K562 (cell line): ENCODE measurements around the gene PSMD8. TPM values are rescaled to one million over a fixed set of nuclear protein-coding genes. Genes with fewer than 3 reads are reported as not detected.
A peak's percentile ranks its signal among the peaks of the same experiment; 100 is the strongest.

Source experiments
- ATAC-seq: fragments of 200-7000 bp; cut with Tn5 transposase; 3 replicates; pipeline ENCODE4 v1.9.1; 2020; ENCODE audit warnings: moderate library complexity
- BruUV-seq: library from RNA; stranded (reverse); fragments of 400-500 nt; replicated peaks from 2 replicates; lab custom pipeline; 2021; lab: Mats Ljungman, UMichigan
- CTCF ChIA-PET: fragments of 300-600 bp; formaldehyde crosslinking; extraction: SDS; loops from one replicate; lab custom pipeline; 2021; ENCODE audit warnings: low intra/inter-chr PET ratio; lab: Yijun Ruan, JAX
- POLR2A ChIA-PET: fragments of 300-600, 350-650 bp; sonication (Branson Sonifier 250); formaldehyde crosslinking; extraction: SDS; loops from one replicate; lab custom pipeline; 2021; ENCODE audit warnings: antibody characterized with exemption, inconsistent platforms; lab: Yijun Ruan, JAX
- DNase-seq, 4 experiments: peaks; one replicate each; pipeline versions ENCODE4 v3.0.0 to v3.0.0-alpha.2; 2011 to 2018; ENCODE audit warnings: low spot score in 3 of 4, mixed read lengths in 3 of 4; ENCODE audit errors: extremely low read depth in 1 of 4
- FAIRE-seq: peaks from 2 replicates; lab custom pipeline; 2011; peaks lifted over from hg19 to GRCh38; lab: Jason Lieb, UNC
- H2AFZ ChIP-seq: 2 replicates; pipeline ENCODE4 v1.6.0; 2011; ENCODE audit warnings: low read depth, low read length, control low read depth, inconsistent platforms
- H3K27ac ChIP-seq: fragments of 200-600 bp; 3 replicates; pipeline ENCODE4 v1.8.0; 2011; ENCODE audit warnings: low read depth, mild to moderate bottlenecking, control low read depth, inconsistent platforms, low read length, moderate library complexity, mixed read lengths; ENCODE audit errors: extremely low read depth
- H3K27me3 ChIP-seq, 2 experiments: fragments of 300-600 bp in 1 of 2; 2 replicates in 1 of 2; 3 replicates in 1 of 2; pipeline versions ENCODE4 v1.6.0 to v1.8.0; 2011; ENCODE audit warnings: inconsistent platforms in 2 of 2, low read length in 2 of 2, mild to moderate bottlenecking in 1 of 2, mixed read lengths in 1 of 2, moderate library complexity in 1 of 2; ENCODE audit not compliant: control insufficient read depth in 2 of 2, insufficient read depth in 2 of 2
- H3K36me3 ChIP-seq: fragments of 300-600 bp; 3 replicates; pipeline ENCODE4 v1.8.0; 2011; ENCODE audit warnings: mild to moderate bottlenecking, low read length, inconsistent platforms; ENCODE audit not compliant: control insufficient read depth, insufficient read depth
- H3K4me1 ChIP-seq, 2 experiments: fragments of 200-600 bp in 1 of 2; replicated peaks in 1 of 2; 2 replicates in 1 of 2; 3 replicates in 1 of 2; pipeline versions ENCODE4 v1.5.1 to v1.8.0; 2011; ENCODE audit warnings: inconsistent platforms in 2 of 2, low read length in 2 of 2, mild to moderate bottlenecking in 1 of 2, mixed read lengths in 1 of 2, moderate library complexity in 1 of 2; ENCODE audit not compliant: control insufficient read depth in 2 of 2, insufficient read depth in 2 of 2
- H3K4me2 ChIP-seq: 2 replicates; pipeline ENCODE4 v1.6.1; 2011; ENCODE audit warnings: low read length, control low read depth, inconsistent platforms, mixed read lengths; ENCODE audit not compliant: insufficient read depth
- H3K4me3 ChIP-seq: fragments of 200-600 bp; sonication (generic), shearing (Covaris generic); 2 replicates; pipeline ENCODE4 v1.5.1; 2016; ENCODE audit warnings: control low read depth, inconsistent platforms
- H3K79me2 ChIP-seq: fragments of 200-600 bp; 3 replicates; pipeline ENCODE4 v1.8.0; 2011; ENCODE audit warnings: low read length, inconsistent platforms; ENCODE audit not compliant: control insufficient read depth, insufficient read depth
- H3K9ac ChIP-seq, 2 experiments: 2 replicates each; pipeline versions ENCODE4 v1.6.0 to v1.6.1; 2011; ENCODE audit warnings: low read depth in 2 of 2, low read length in 2 of 2, control low read depth in 1 of 2, inconsistent platforms in 1 of 2, mild to moderate bottlenecking in 1 of 2, mixed read lengths in 1 of 2; ENCODE audit not compliant: insufficient read depth in 1 of 2
- H3K9me1 ChIP-seq: one replicate; pipeline ENCODE4 v1.6.0; 2011; ENCODE audit warnings: inconsistent platforms, mild to moderate bottlenecking, low read length, moderate library complexity; ENCODE audit not compliant: control insufficient read depth, insufficient read depth
- H3K9me3 ChIP-seq: replicated peaks from 2 replicates; pipeline ENCODE4 v1.5.1; 2011; ENCODE audit warnings: low read depth, low read length, inconsistent platforms; ENCODE audit not compliant: control insufficient read depth, insufficient read depth
- H4K20me1 ChIP-seq: replicated peaks from 2 replicates; pipeline ENCODE4 v1.6.1; 2011; ENCODE audit warnings: low read length, inconsistent platforms, mixed read lengths; ENCODE audit not compliant: control insufficient read depth, insufficient read depth
- BCOR ChIP-seq: fragments of 450-650 bp; IDR thresholded peaks from 2 replicates; pipeline ENCODE4 v1.6.1; 2016
- BRD4 ChIP-seq: fragments of 200-600 bp; sonication (generic); IDR thresholded peaks from 2 replicates; pipeline ENCODE4 v1.6.1; 2017; ENCODE audit warnings: inconsistent platforms
- CGGBP1 ChIP-seq: fragments of 250-450 bp; sonication (Bioruptor Pico); IDR thresholded peaks from 2 replicates; pipeline ENCODE4 v1.9.0; 2021; ENCODE audit warnings: mild to moderate bottlenecking
- EZH2 ChIP-seq: IDR thresholded peaks from 2 replicates; pipeline ENCODE4 v1.6.1; 2012; ENCODE audit warnings: low read depth, mild to moderate bottlenecking, inconsistent platforms, low read length, borderline replicate concordance
- FOXJ2 ChIP-seq: fragments of 200-800 bp; sonication (Bioruptor generic); IDR thresholded peaks from 2 replicates; pipeline ENCODE4 v1.6.1; 2016; ENCODE audit warnings: missing genetic modification characterization, missing compliant biosample characterization
- FOXO4 ChIP-seq: fragments of 450-650 bp; formaldehyde crosslinking; IDR thresholded peaks from 2 replicates; pipeline ENCODE4 v1.4.0; 2020; ENCODE audit warnings: mild to moderate bottlenecking, moderate library complexity
- GATAD2B ChIP-seq: fragments of 450-650 bp; IDR thresholded peaks from 2 replicates; pipeline ENCODE4 v1.6.1; 2017; ENCODE audit warnings: mild to moderate bottlenecking, borderline replicate concordance
- NFRKB ChIP-seq: fragments of 450-650 bp; IDR thresholded peaks from 2 replicates; pipeline ENCODE4 v1.6.1; 2016; ENCODE audit warnings: low read depth
- OTX1 ChIP-seq: fragments of 450-650 bp; formaldehyde crosslinking; IDR thresholded peaks from 2 replicates; pipeline ENCODE4 v1.4.0; 2022; ENCODE audit warnings: mild to moderate bottlenecking
- PBX2 ChIP-seq, 2 experiments: IDR thresholded peaks in 1 of 2; conservative IDR thresholded peaks in 1 of 2; 2 replicates each; pipeline ENCODE4 v1.6.1; 2016; ENCODE audit warnings: low read depth in 2 of 2, mild to moderate bottlenecking in 1 of 2, missing compliant biosample characterization in 1 of 2, missing genetic modification characterization in 1 of 2, moderate library complexity in 1 of 2
- POLR2A ChIP-seq: fragments of 450-650 bp; conservative IDR thresholded peaks from 2 replicates; pipeline ENCODE4 v1.6.1; 2016
- SMAD4 ChIP-seq: fragments of 250-450 bp; sonication (Bioruptor Pico); conservative IDR thresholded peaks from 2 replicates; pipeline ENCODE4 v1.8.0; 2021; ENCODE audit warnings: inconsistent platforms, mild to moderate bottlenecking, moderate library complexity
- SOX6 ChIP-seq: fragments of 450-650 bp; IDR thresholded peaks from 2 replicates; pipeline ENCODE4 v1.6.1; 2014; ENCODE audit warnings: mild to moderate bottlenecking
- YBX1 ChIP-seq: fragments of 450-650 bp; IDR thresholded peaks from 2 replicates; pipeline ENCODE4 v1.7.1; 2016; ENCODE audit warnings: mild to moderate bottlenecking
- ZNF408 ChIP-seq: fragments of 250-450 bp; sonication (Bioruptor Pico); IDR thresholded peaks from 2 replicates; pipeline ENCODE4 v1.4.0; 2020; ENCODE audit warnings: low read depth, mild to moderate bottlenecking, moderate library complexity
- WGBS: fragments of 100-300 bp; shearing (Covaris generic); methylation state at CpG from one replicate; pipeline ENCODE4 v1.1.6; 2016; ENCODE audit warnings: low coverage, mixed read lengths; ENCODE audit not compliant: insufficient coverage; ENCODE audit errors: missing lambda C conversion rate; 5-methylcytosine and 5-hydroxymethylcytosine counted together
- in situ Hi-C: fragments of 300-500 bp; cut with MboI; formaldehyde crosslinking; loops from 4 replicates; pipeline ENCODE4 v1.15.0; 2018; ENCODE audit warnings: inconsistent platforms, mixed read lengths
- intact Hi-C: fragments of 100-400 bp; cut with micrococcal nuclease; formaldehyde crosslinking; loops from 2 replicates; pipeline ENCODE4 v1.14.2; 2022
- polyA plus RNA-seq, 8 experiments: library from polyadenylated mRNA; depleted of rRNA in 4 of 8; stranded (reverse) in 5 of 8; unstranded in 3 of 8; fragments of >200 nt; fragmentation: Nextera tagmentation in 2 of 8; fragmentation: Illumina TruSeq in 1 of 8; extraction: Ambion mirVana in 2 of 8; extraction: Trizol in 1 of 8; gene quantifications; 2 replicates each; pipeline versions ENCODE4 v1.2.1 to v1.2.3, GENCODE V29; 2011 to 2014; ENCODE audit warnings: inconsistent platforms in 1 of 8, missing spikeins in 1 of 8
- total RNA-seq, 7 experiments: library from RNA; depleted of rRNA in 6 of 7; stranded (reverse); fragments of >200 nt in 6 of 7; fragmentation: Illumina TruSeq in 2 of 7; extraction: Trizol in 2 of 7; gene quantifications; 2 replicates each; pipeline versions ENCODE4 v1.2.1 to v1.2.3, GENCODE V29; 2011 to 2021; ENCODE audit warnings: low replicate concordance in 1 of 7
- TF ChIP-seq, protein P1 (sequence below): sonication (generic); formaldehyde crosslinking; IDR thresholded peaks from 2 replicates; pipeline ENCODE4 v1.8.1; 2023; ENCODE audit warnings: mild to moderate bottlenecking, missing genetic modification reagents

PSMD8 gene
- total and polyA plus RNA-seq, 9 of the 15 experiments (the other 6 are each of a cell fraction or from before 2014, with no cell fraction given), result 130 to 583 (median 315) TPM

DNA sequence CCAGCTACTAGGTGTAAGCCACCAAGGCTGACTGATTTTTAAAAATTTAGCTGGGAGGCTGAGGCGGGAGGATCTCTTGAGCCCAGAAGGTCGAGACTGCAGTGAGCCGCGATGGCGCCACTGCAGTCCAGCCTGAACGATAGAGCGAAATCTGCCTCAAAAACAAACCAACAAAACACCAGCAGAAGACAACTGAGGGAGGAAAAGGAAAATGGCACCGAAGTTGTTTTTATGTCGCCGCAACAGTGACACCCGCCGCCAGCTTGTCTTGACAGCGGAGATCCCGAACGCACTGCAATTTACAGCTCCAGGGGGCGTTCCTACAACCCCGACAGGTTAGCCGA is 28.2 kb downstream of the PSMD8 start:
- 1% methylated on average over 18 of the region's 18 CpGs for WGBS
- peak overlapping the region; percentile 89 for H3K27ac ChIP-seq
- in situ Hi-C loops, result loop anchor here (5.0 kb wide), 1 partner anchor 230 kb away; no protein-coding TSS in a partner anchor
- TF ChIP-seq CGGBP1 (no peak), PBX2 (CRISPR knock-in tag; IDR thresholded peaks at IDR 0.05; ENCODE audit: low read depth) (no peak), PBX2 (tag; conservative IDR thresholded peaks at IDR 0.05; ENCODE audit: low read depth) (peak; percentile 79), OTX1 (CRISPR knock-in tag) (peak; percentile 61; the same call in 1 of the 2 replicates), FOXO4 (CRISPR knock-in tag) (no peak), YBX1 (no peak), NFRKB (peak; percentile 79), FOXJ2 (tag) (no peak), BRD4 (no peak), SOX6 (no peak), BCOR (peak; percentile 74), GATAD2B (no peak), POLR2A (no peak), SMAD4 (CRISPR knock-in tag) (peak; percentile 51; the same call in 1 of the 2 replicates), EZH2 (no peak), ZNF408 (CRISPR knock-in tag) (no peak)
- TF ChIP-seq, protein P1, sequence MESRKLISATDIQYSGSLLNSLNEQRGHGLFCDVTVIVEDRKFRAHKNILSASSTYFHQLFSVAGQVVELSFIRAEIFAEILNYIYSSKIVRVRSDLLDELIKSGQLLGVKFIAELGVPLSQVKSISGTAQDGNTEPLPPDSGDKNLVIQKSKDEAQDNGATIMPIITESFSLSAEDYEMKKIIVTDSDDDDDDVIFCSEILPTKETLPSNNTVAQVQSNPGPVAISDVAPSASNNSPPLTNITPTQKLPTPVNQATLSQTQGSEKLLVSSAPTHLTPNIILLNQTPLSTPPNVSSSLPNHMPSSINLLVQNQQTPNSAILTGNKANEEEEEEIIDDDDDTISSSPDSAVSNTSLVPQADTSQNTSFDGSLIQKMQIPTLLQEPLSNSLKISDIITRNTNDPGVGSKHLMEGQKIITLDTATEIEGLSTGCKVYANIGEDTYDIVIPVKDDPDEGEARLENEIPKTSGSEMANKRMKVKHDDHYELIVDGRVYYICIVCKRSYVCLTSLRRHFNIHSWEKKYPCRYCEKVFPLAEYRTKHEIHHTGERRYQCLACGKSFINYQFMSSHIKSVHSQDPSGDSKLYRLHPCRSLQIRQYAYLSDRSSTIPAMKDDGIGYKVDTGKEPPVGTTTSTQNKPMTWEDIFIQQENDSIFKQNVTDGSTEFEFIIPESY (CRISPR knock-in tag), result no peak; the same call in 1 of the 2 replicates

More for the DNA sequence above, 28.2 kb downstream of the PSMD8 start:
- FAIRE-seq (peak; percentile 94), DNase-seq (no peak), ATAC-seq (no peak)
- peak overlapping the region; percentile 78 for H3K4me2 ChIP-seq
- H3K9me1 ChIP-seq, result peaks cover 3% of the 10 kb centered on the region
- peaks cover 20% of the 10 kb centered on the region; the same call in 2 of the 3 replicates for H3K36me3 ChIP-seq
- ChIA-PET POLR2A (interaction anchor here (0.6 to 3.5 kb wide), 14 partner anchors 11 to 622 kb away, joined by 3 to 30 read pairs (median 4); partner anchors contain the start of genes GGN, PSMD8 and SPRED3), CTCF (interaction anchor here (0.6 to 2.0 kb wide), 8 partner anchors 112 to 549 kb away, joined by 3 to 10 read pairs (median 5); partner anchors contain the start of genes MRPS12 and SARS2)
- H3K9me3 ChIP-seq, result no peaks in the 10 kb centered on the region
- no peaks in the 10 kb centered on the region for H3K27me3 ChIP-seq
- peaks cover 17% of the 10 kb centered on the region; the same call in 2 of the 3 replicates for H3K79me2 ChIP-seq
- no TSS peak for BruUV-seq
- H3K9ac ChIP-seq, result peak overlapping the region; percentile 77 to 93
- H2AFZ ChIP-seq, result peak overlapping the region; percentile 100
- intact Hi-C loops, result loop anchor here (5.0 kb wide), 1 partner anchor 550 kb away; no protein-coding TSS in a partner anchor
- peaks cover 6 to 33% of the 10 kb centered on the region in 2 experiments; a peak in 4 of 5 replicates for H3K4me1 ChIP-seq
- peak overlapping the region; percentile 30 for H3K4me3 ChIP-seq
- H4K20me1 ChIP-seq, result no peaks in the 10 kb centered on the region
